Lower lobe of right lung (tissue), 2 donors: ENCODE data around the gene FILIP1L. TPM values are rescaled to one million over a fixed set of nuclear protein-coding genes. Genes with fewer than 3 reads are reported as not detected.

Experiments used
- ATAC-seq, 2 donors: fragments of 200-7000 bp; cut with Tn5 transposase; one replicate each; pipeline ENCODE4 v1.9.1; 2020 to 2022; ENCODE audit warnings: mild to moderate bottlenecking in 2 of 2, moderate library complexity in 2 of 2
- DNase-seq: peaks from one replicate; pipeline ENCODE4 v3.0.0-alpha.2; 2020
- H3K27ac ChIP-seq: fragments of 200-600 bp; one replicate; pipeline ENCODE4 v1.8.0; 2022
- H3K27me3 ChIP-seq: fragments of 200-600 bp; one replicate; pipeline ENCODE4 v1.8.0; 2022; ENCODE audit warnings: low read depth
- H3K36me3 ChIP-seq: fragments of 200-600 bp; one replicate; pipeline ENCODE4 v1.8.0; 2022; ENCODE audit warnings: mild to moderate bottlenecking
- H3K4me1 ChIP-seq: fragments of 200-600 bp; one replicate; pipeline ENCODE4 v1.8.0; 2022
- H3K4me3 ChIP-seq: fragments of 200-600 bp; one replicate; pipeline ENCODE4 v1.8.0; 2022; ENCODE audit warnings: mild to moderate bottlenecking
- H3K9me3 ChIP-seq: fragments of 200-600 bp; one replicate; pipeline ENCODE4 v1.8.0; 2022
- CTCF ChIP-seq: fragments of 200-600 bp; IDR thresholded peaks from one replicate; pipeline ENCODE4 v1.8.0; 2022; ENCODE audit warnings: antibody characterized with exemption, mild to moderate bottlenecking
- intact Hi-C: fragments of 100-400 bp; cut with DNase I; formaldehyde crosslinking; loops from one replicate; pipeline ENCODE4 v1.11.0; 2022
- total RNA-seq: library from RNA; stranded (reverse); fragmentation: NEBNext Ultra II Directional; extraction: Animal tissue kit (Norgen Biotek cat#: 25700); gene quantifications from one replicate; pipeline ENCODE4 v1.2.1, GENCODE V29; 2021
- donor health status: DM: no; HTN: yes; CAD: no; lungs with severe emphysema.

The FILIP1L gene
- total RNA-seq, 1 donor from 2014 or later = 25.0 TPM

DNA sequence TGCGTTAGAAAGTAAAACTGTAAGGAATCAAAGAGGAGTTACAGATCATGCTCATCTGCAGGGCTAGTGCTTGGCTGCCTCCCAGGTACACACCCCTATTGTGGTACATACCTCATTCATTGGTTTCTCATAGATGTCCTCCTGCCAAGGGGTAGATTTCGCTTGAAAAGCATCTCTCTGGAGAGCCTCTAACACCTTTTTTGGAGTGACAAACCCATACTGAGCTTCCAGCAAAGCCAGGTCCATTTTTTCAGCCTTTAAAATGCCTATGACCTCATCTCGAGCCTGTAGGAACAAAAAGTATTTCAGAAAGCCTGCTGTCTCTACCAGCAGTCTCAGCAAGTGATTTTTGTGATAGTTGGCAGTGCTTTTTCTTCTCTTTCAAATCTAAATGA is 184.6 kb downstream of the FILIP1L start:
- DNase-seq = no peak
- TF ChIP-seq CTCF = no peak
- no peak overlapping the region for H3K4me3 ChIP-seq
- intact Hi-C loops = no loop called here
- ATAC-seq = no peak
- H3K27ac ChIP-seq = no peak overlapping the region
- no peaks in the 10 kb centered on the region for H3K27me3 ChIP-seq
- peaks cover 18% of the 10 kb centered on the region for H3K4me1 ChIP-seq
- H3K9me3 ChIP-seq = no peaks in the 10 kb centered on the region
- H3K36me3 ChIP-seq = no peaks in the 10 kb centered on the region

DNA sequence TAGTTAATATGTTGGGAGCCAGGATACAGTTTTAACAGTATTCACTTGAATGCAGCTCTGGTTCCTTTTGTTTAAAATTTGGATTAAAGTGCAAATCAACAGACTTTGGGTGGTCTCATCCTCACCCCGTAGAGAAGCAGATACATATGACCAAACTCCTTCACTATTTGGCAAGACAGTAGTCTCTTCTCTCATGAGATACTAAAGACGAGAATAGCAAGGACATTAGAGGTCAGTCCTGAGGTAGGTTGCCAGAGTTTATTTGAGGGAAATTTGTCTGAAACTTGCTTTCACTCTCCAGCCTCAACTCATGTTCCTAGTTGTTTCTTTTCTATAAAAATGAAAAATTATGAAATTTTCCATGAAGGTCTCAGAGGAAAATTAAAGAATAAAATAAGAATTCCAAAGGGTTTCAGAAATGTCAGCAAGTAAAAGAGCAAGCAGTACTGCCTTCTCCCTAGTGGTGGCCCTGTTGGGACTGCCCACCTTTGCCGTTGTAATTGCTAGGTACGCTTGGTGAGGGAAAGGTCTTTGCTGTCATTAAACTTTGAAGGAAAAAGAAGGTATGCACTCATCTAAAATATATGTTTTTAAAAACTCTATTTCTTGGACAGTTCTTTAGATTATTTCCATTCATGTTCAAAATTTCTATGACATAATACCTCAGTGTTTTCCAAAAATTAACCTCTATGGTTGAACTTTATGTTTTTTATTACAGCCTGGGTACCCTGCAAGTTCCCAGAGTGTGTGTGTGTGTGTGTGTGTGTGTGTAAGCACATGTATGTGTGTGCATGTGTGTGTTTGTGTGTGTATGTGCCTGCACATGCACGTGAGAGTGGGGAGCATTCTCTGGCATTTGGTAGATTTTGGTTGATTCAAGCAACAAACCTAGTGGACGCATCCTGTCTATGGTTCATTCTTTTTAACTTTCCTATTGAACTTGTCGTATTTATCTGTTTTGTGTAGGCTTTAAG is 185.2 kb downstream of the FILIP1L start:
- intact Hi-C loops = no loop called here
- no peak overlapping the region for H3K27ac ChIP-seq

GRCh38 chr3:99927671-99928457 is 186.4 kb downstream of the FILIP1L start:
- Histone ChIP-seq H3K27ac (no peak overlapping the region), H3K27me3 (no peaks in the 10 kb centered on the region), H3K9me3 (no peaks in the 10 kb centered on the region), H3K36me3 (no peaks in the 10 kb centered on the region), H3K4me1 (peaks cover 15% of the 10 kb centered on the region), H3K4me3 (no peak overlapping the region)
- TF ChIP-seq CTCF = no peak
- ATAC-seq (no peak), DNase-seq (no peak)
- intact Hi-C loops = no loop called here

More for the DNA sequence above, 185.2 kb downstream of the FILIP1L start:
- Histone ChIP-seq H3K9me3 (no peaks in the 10 kb centered on the region), H3K4me1 (peaks cover 15% of the 10 kb centered on the region), H3K4me3 (no peak overlapping the region), H3K27me3 (no peaks in the 10 kb centered on the region), H3K36me3 (no peaks in the 10 kb centered on the region)
- TF ChIP-seq CTCF = no peak
- no peak for ATAC-seq
- no peak for DNase-seq

DNA sequence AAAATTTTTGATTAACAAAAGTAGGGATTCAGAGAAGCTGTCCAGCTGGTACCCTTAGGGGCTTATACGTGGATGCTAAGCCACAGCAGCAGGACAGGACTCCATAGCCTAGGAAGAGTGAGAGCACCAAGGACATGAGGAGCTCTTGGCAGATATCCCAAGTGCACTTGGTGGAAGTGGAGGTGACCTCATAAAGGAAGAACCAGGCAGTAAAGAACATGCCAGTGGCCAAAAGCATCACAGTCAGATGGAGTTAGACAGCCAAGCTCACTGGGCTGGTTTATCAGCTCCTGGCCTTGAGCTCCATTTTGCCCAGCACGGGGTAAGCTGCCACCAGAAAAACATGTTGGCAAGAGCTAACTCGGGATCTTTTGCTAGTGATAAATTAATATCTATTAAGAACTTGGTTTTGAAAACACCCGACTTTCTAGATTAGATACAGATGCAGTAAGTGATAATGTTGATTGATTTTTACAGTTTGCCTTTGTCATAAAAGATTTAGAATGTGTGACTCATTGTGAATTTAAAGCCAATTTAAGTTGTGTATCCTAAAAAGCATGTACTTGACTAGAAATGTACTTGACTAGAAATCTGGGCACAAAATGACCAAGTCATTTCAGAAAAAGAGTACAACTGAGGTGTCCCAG is 188.6 kb downstream of the FILIP1L start:
- Histone ChIP-seq H3K27me3 (no peaks in the 10 kb centered on the region), H3K36me3 (no peaks in the 10 kb centered on the region), H3K9me3 (no peaks in the 10 kb centered on the region), H3K4me3 (no peak overlapping the region), H3K27ac (no peak overlapping the region), H3K4me1 (peaks cover 23% of the 10 kb centered on the region)
- DNase-seq = peak; percentile 62
- intact Hi-C loops = no loop called here
- peak; percentile 84 to 85 for ATAC-seq
- TF ChIP-seq CTCF = no peak

DNA sequence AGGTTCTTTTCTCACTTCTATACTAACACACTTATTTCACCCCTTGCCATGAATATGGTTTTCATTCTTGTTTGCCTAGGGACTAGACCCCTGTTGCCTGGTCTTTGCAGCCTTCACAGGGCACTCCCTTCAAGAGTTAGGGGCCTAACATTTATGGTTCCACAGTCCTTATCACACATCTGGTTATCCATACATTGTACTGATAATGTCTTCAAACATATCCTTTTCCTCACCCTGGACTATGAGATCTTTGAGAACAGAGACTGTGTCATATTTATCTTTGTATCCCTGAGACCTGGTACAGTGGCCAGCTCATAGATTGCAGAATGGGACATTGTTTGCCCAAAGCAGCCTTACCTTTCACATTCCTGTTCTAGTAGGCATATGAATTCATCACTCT is 190.4 kb downstream of the FILIP1L start:
- ATAC-seq (no peak), DNase-seq (no peak)
- Histone ChIP-seq H3K27ac (no peak overlapping the region), H3K4me1 (peaks cover 33% of the 10 kb centered on the region), H3K4me3 (no peak overlapping the region), H3K9me3 (no peaks in the 10 kb centered on the region), H3K27me3 (no peaks in the 10 kb centered on the region), H3K36me3 (no peaks in the 10 kb centered on the region)
- intact Hi-C loops = no loop called here
- TF ChIP-seq CTCF = no peak
